Right renal cortex interstitium (tissue), 3 donors: ENCODE results near the gene PEDS1. TPM values are rescaled to one million over a fixed set of nuclear protein-coding genes. Genes with fewer than 3 reads are reported as not detected.
"Not testable (repeated sequence)": the region's sequence is repeated elsewhere in the genome, so short reads cannot be mapped to it uniquely, and the experiment has no call there.

Experiments
- DNase-seq, 3 donors: peaks; one replicate each; pipeline ENCODE4 v3.0.0-alpha.2; 2013; ENCODE audit warnings: low read depth in 3 of 3, low spot score in 2 of 3
- polyA plus RNA-seq, 3 donors: library from polyadenylated mRNA; unstranded; fragments of 120-200 nt; gene quantifications; one replicate each; pipeline ENCODE4 v1.2.1, GENCODE V29; 2013; ENCODE audit not compliant: insufficient read length in 3 of 3

The PEDS1 gene
- polyA plus RNA-seq, 3 donors, result 22.1 to 25.6 (median 24.6) TPM

- DNase-seq, result no peak
These were observed 15.4 kb downstream of the PEDS1 start for GRCh38 chr20:50138120-50138478.

- DNase-seq, result not testable (repeated sequence)
These were observed 15.8 kb downstream of the PEDS1 start for GRCh38 chr20:50137702-50138101.

GRCh38 chr20:50136822-50137599 lies 16.5 kb downstream of the PEDS1 start:
- no peak for DNase-seq

- DNase-seq, result not testable (repeated sequence)
These were observed 18.4 kb downstream of the PEDS1 start for GRCh38 chr20:50135157-50135556.

GRCh38 chr20:50133474-50134217 lies 19.9 kb downstream of the PEDS1 start:
- no peak for DNase-seq

- DNase-seq, result no peak
These were observed 20.5 kb downstream of the PEDS1 start for GRCh38 chr20:50133041-50133440.

GRCh38 chr20:50130995-50131394 lies 22.5 kb downstream of the PEDS1 start:
- no peak for DNase-seq

- DNase-seq, result no peak
These were observed 23.2 kb downstream of the PEDS1 start for GRCh38 chr20:50130356-50130723.

- no peak for DNase-seq
These were observed 23.7 kb downstream of the PEDS1 start for GRCh38 chr20:50129662-50130355.

GRCh38 chr20:50128520-50128905 lies 25.0 kb downstream of the PEDS1 start:
- no peak for DNase-seq

- DNase-seq, result no peak
These were observed 25.7 kb downstream of the PEDS1 start for GRCh38 chr20:50127587-50128519.

- no peak for DNase-seq
These were observed 26.9 kb downstream of the PEDS1 start for GRCh38 chr20:50126662-50127061.

GRCh38 chr20:50125279-50125678 lies 28.2 kb downstream of the PEDS1 start:
- no peak for DNase-seq

GRCh38 chr20:50124496-50124895 lies 29.0 kb downstream of the PEDS1 start:
- no peak for DNase-seq

GRCh38 chr20:50123418-50123817 lies 30.1 kb downstream of the PEDS1 start:
- no peak for DNase-seq

- DNase-seq, result no peak
These were observed 30.8 kb downstream of the PEDS1 start for GRCh38 chr20:50122763-50123162.

GRCh38 chr20:50121858-50122271 lies 31.7 kb downstream of the PEDS1 start:
- DNase-seq, result no peak

GRCh38 chr20:50120935-50121693 lies 32.4 kb downstream of the PEDS1 start:
- DNase-seq, result no peak

- no peak for DNase-seq
These were observed 35.3 kb downstream of the PEDS1 start for GRCh38 chr20:50118203-50118602.
